SJSA1 (cell line): ENCODE data around the gene KIAA0232. TPM values are rescaled to one million over a fixed set of nuclear protein-coding genes. Genes with fewer than 3 reads are reported as not detected.
"Not testable (repeated sequence)": the region's sequence is repeated elsewhere in the genome, so short reads cannot be mapped to it uniquely, and the experiment has no call there.

Source experiments
- DNase-seq, 2 experiments: peaks; one replicate each; pipeline ENCODE4 v3.0.0-alpha.2; 2015 to 2020; ENCODE audit warnings: low spot score in 2 of 2, low read depth in 1 of 2
- H3K27ac ChIP-seq: fragments of 250-450 bp; sonication (Bioruptor Pico); 2 replicates; pipeline ENCODE4 v1.5.1; 2020; ENCODE audit warnings: mild to moderate bottlenecking, moderate library complexity
- H3K27me3 ChIP-seq: fragments of 250-450 bp; sonication (Bioruptor Pico); replicated peaks from 2 replicates; pipeline ENCODE4 v1.5.1; 2020; ENCODE audit warnings: mild to moderate bottlenecking, moderate library complexity
- H3K36me3 ChIP-seq: fragments of 250-450 bp; sonication (Bioruptor Pico); 2 replicates; pipeline ENCODE4 v1.5.1; 2020; ENCODE audit warnings: mild to moderate bottlenecking
- H3K4me1 ChIP-seq: fragments of 250-450 bp; sonication (Bioruptor Pico); replicated peaks from 2 replicates; pipeline ENCODE4 v1.6.1; 2021; ENCODE audit warnings: mild to moderate bottlenecking
- H3K4me3 ChIP-seq: fragments of 250-450 bp; sonication (Bioruptor Pico); 2 replicates; pipeline ENCODE4 v1.5.1; 2020; ENCODE audit warnings: mild to moderate bottlenecking
- H3K9me3 ChIP-seq: fragments of 250-450 bp; sonication (Bioruptor Pico); replicated peaks from 2 replicates; pipeline ENCODE4 v1.5.1; 2020; ENCODE audit warnings: mild to moderate bottlenecking
- total RNA-seq: library from RNA; depleted of rRNA; stranded (reverse); fragments of >200 nt; shearing (Covaris generic); gene quantifications from 2 replicates; pipeline ENCODE4 v1.2.3, GENCODE V29; 2014

Gene KIAA0232
- total RNA-seq, 1 experiment from 2014 or later, result 19.8 TPM

GRCh38 chr4:6775746-6776145 is 6.8 kb upstream of the KIAA0232 start:
- no peak for DNase-seq
- H3K4me3 ChIP-seq, result no peak overlapping the region
- no peaks in the 10 kb centered on the region for H3K27me3 ChIP-seq
- H3K4me1 ChIP-seq, result peaks cover 18% of the 10 kb centered on the region
- H3K36me3 ChIP-seq, result no peaks in the 10 kb centered on the region
- no peaks in the 10 kb centered on the region for H3K9me3 ChIP-seq
- no peak overlapping the region for H3K27ac ChIP-seq

GRCh38 chr4:6776920-6777635 is 5.4 kb upstream of the KIAA0232 start:
- Histone ChIP-seq H3K9me3 (no peaks in the 10 kb centered on the region), H3K4me1 (peaks cover 21% of the 10 kb centered on the region), H3K27ac (no peak overlapping the region), H3K36me3 (no peaks in the 10 kb centered on the region), H3K27me3 (no peaks in the 10 kb centered on the region), H3K4me3 (no peak overlapping the region)
- DNase-seq, result no peak

DNA sequence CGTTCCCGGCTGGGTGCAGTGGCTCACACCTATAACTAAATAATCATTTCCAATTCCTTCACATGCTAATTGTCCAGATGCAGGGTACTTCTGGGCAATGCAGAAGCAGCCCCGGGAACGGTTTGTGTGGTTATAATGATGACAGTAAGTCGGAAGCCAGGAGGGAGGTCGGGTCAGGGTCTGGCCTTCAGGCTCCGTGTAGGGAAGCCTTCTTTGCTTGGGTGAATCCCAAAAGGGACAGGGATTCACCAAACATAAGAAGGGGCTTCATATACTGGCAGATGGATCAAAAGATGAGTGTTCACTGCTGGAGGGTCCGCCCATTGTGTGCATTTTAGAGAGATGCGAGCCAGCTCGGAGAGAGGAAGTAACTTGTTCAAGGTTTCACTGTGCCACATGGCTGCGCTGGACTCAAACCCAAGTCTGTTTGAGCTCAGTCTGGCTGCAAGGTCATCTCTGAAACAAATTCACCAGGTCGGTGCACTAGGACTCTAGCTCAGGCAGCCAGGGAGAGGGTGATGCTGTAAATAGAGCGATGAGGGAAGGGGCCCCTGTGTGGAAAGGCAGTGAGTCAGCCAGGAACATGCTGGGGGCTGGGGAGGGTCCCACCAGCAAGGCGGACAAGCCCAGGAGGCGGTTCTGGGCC is 4.8 kb upstream of the KIAA0232 start:
- no peaks in the 10 kb centered on the region for H3K27me3 ChIP-seq

DNA sequence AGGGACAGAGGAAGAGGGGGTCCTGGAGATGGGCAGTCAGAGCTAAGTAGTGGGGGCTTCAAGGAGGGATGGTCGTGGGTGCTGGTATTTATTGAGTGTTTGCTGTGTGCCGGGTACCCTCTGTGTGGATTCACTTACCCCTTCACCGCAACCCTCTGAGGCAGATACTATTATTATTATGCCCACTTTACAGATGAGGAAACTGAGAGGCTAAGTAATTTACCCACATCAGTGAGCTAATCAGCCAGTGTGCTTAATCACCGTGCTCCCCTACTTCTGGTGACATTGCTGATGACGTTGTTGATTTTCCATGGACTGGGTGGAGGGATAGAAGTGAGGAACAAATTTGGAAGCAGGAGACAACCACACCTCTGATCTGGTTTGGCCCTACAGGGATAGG is 4.1 kb upstream of the KIAA0232 start:
- no peaks in the 10 kb centered on the region for H3K27me3 ChIP-seq
- H3K27ac ChIP-seq, result no peak overlapping the region
- no peaks in the 10 kb centered on the region for H3K9me3 ChIP-seq
- H3K4me1 ChIP-seq, result peaks cover 10% of the 10 kb centered on the region
- no peak overlapping the region for H3K4me3 ChIP-seq
- no peak for DNase-seq
- H3K36me3 ChIP-seq, result peaks cover 4% of the 10 kb centered on the region; the same call in 1 of the 2 replicates

More for the DNA sequence above, 4.8 kb upstream of the KIAA0232 start:
- DNase-seq, result no peak
- Histone ChIP-seq H3K4me3 (no peak overlapping the region), H3K4me1 (peaks cover 17% of the 10 kb centered on the region), H3K9me3 (no peaks in the 10 kb centered on the region), H3K36me3 (no peaks in the 10 kb centered on the region), H3K27ac (no peak overlapping the region)

GRCh38 chr4:6779667-6780565 is 2.6 kb upstream of the KIAA0232 start:
- Histone ChIP-seq H3K27ac (no peak overlapping the region), H3K36me3 (peaks cover 8% of the 10 kb centered on the region; the same call in 1 of the 2 replicates), H3K27me3 (no peaks in the 10 kb centered on the region), H3K9me3 (no peaks in the 10 kb centered on the region), H3K4me1 (peaks cover 9% of the 10 kb centered on the region; the same call in 1 of the 2 replicates), H3K4me3 (no peak overlapping the region)
- DNase-seq, result peak in 1 of 2 experiments; percentile 5

DNA sequence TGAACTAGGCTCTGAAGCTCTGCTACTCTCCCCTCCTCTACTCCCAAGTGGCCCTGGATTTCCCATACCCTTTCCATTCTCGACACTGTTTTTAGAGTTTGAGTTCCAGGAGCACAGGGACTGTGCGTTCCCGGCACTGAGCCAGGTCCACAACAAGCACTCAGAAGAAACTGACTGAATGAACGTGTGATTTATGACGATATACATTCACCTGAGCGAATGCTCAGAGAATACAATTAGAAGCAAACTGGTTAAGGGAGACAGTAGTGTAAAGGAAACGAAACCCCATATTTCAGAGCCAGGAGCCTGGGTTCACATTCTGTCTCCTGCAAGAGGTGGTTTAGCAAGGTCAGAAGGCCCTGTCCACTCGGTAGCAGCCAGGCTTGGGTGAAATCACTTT is 1.4 kb upstream of the KIAA0232 start:
- H3K9me3 ChIP-seq, result no peaks in the 10 kb centered on the region
- no peak for DNase-seq
- H3K4me3 ChIP-seq, result no peak overlapping the region

DNA sequence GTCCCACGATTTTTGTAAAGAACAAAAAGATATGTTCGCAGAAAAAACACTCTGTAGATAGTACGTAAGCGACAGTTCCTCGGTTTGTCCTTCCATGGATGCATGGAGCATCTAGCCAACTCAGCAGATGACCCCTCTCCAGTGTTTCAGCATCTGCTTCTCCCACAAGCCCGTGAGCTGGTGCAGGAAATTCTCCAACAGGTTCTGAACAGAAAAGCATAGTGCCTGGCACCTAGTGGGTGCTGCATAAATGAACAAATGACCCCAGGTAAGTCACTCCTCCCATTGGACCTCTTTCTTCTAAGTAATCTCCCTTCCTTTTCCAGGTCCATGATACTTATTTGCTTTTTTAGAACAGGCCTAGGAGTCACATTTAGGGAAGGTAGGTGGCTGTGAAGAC is 966 bp upstream of the KIAA0232 start:
- Histone ChIP-seq H3K27me3 (no peaks in the 10 kb centered on the region), H3K27ac (no peak overlapping the region), H3K4me1 (peaks cover 9% of the 10 kb centered on the region; the same call in 1 of the 2 replicates), H3K36me3 (peaks cover 13% of the 10 kb centered on the region; the same call in 1 of the 2 replicates), H3K4me3 (peak overlapping the region; percentile 93; the same call in 1 of the 2 replicates), H3K9me3 (no peaks in the 10 kb centered on the region)
- no peak for DNase-seq

More for the DNA sequence above, 1.4 kb upstream of the KIAA0232 start:
- no peaks in the 10 kb centered on the region for H3K27me3 ChIP-seq
- H3K27ac ChIP-seq, result no peak overlapping the region
- peaks cover 9% of the 10 kb centered on the region; the same call in 1 of the 2 replicates for H3K4me1 ChIP-seq
- peaks cover 8% of the 10 kb centered on the region; the same call in 1 of the 2 replicates for H3K36me3 ChIP-seq

DNA sequence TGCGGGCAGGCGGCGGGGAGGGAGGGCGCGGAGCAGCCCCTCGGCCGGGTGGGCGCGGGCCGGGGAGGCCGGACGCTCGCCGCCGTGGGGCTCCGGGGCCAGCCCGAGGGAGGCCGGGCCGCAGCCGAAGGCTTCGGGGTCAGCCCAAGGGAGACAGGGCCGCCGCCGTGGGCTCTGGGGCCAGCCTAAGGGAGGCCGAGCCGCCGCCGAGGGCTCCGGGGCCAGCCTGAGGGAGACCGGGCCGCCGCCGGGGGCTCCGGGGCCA is 251 bp downstream of the KIAA0232 start:
- no peak for DNase-seq
- peak overlapping the region; percentile 93 for H3K4me3 ChIP-seq
- H3K27ac ChIP-seq, result peak overlapping the region; percentile 83
- H3K4me1 ChIP-seq, result peaks cover 9% of the 10 kb centered on the region; the same call in 1 of the 2 replicates
- H3K27me3 ChIP-seq, result no peaks in the 10 kb centered on the region
- no peaks in the 10 kb centered on the region for H3K9me3 ChIP-seq
- peaks cover 15% of the 10 kb centered on the region; the same call in 1 of the 2 replicates for H3K36me3 ChIP-seq

- Histone ChIP-seq H3K36me3 (peaks cover 15% of the 10 kb centered on the region; the same call in 1 of the 2 replicates), H3K4me1 (peaks cover 9% of the 10 kb centered on the region; the same call in 1 of the 2 replicates), H3K27me3 (no peaks in the 10 kb centered on the region), H3K4me3 (peak overlapping the region; percentile 93), H3K9me3 (no peaks in the 10 kb centered on the region), H3K27ac (peak overlapping the region; percentile 83)
- peak; percentile 73 to 78 for DNase-seq
Observed at GRCh38 chr4:6783111-6783981, 819 bp downstream of the KIAA0232 start.

DNA sequence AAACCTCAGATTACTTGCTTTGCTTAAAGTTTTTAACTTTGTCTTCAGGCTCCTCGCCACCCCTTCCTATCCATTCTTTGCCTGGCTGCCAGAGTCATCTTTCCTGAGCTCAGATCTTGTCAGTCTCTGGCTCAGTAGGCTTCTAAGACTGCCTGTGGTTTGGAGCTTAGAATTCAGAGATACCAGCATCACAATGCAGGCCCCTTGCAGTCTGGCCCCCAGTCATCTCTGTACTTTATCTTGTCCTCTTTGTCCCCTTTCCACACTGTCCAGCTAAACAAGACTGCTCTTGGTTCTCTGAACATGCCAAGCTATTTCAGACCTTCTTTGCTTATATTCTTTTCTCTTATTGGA is 3.0 kb downstream of the KIAA0232 start:
- Histone ChIP-seq H3K36me3 (peaks cover 15% of the 10 kb centered on the region; the same call in 1 of the 2 replicates), H3K27me3 (no peaks in the 10 kb centered on the region), H3K9me3 (no peaks in the 10 kb centered on the region), H3K27ac (no peak overlapping the region), H3K4me3 (no peak overlapping the region), H3K4me1 (peaks cover 5% of the 10 kb centered on the region; the same call in 1 of the 2 replicates)
- no peak for DNase-seq

DNA sequence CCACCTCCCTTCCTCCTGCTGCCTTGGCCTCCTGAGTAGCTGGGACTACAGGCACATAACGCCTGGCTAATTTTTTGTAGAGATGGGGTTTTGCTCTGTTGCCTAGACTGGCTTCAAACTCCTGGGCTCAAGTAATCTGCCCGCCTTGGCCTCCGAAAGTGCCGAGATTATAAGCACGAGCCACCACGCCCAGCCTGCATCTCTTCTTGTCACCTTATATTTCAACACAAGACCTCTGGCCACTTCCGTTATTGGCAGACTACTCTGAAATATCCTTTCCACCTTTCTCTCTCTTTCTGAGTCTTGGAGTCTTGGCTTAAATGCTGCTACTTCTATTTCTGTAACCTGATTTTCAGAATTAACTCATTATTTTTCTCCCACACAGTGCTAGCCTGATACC is 5.6 kb downstream of the KIAA0232 start:
- no peak overlapping the region for H3K27ac ChIP-seq
- H3K4me3 ChIP-seq, result no peak overlapping the region
- peaks cover 13% of the 10 kb centered on the region; the same call in 1 of the 2 replicates for H3K36me3 ChIP-seq
- H3K9me3 ChIP-seq, result no peaks in the 10 kb centered on the region
- no peak for DNase-seq
- H3K4me1 ChIP-seq, result no peaks in the 10 kb centered on the region
- H3K27me3 ChIP-seq, result no peaks in the 10 kb centered on the region

GRCh38 chr4:6791245-6791644 is 8.7 kb downstream of the KIAA0232 start:
- DNase-seq, H3K4me3 ChIP-seq, H3K36me3 ChIP-seq, H3K27ac ChIP-seq, H3K4me1 ChIP-seq, H3K9me3 ChIP-seq, H3K27me3 ChIP-seq: not testable (repeated sequence)

GRCh38 chr4:6791796-6792195 is 9.3 kb downstream of the KIAA0232 start:
- H3K27me3 ChIP-seq, H3K27ac ChIP-seq, H3K4me1 ChIP-seq, H3K36me3 ChIP-seq, H3K4me3 ChIP-seq, H3K9me3 ChIP-seq, DNase-seq: not testable (repeated sequence)
